Activated CD8-positive, alpha-beta memory T cell treated with anti-CD3 and anti-CD28 coated beads for 36 hours (primary cell): ENCODE data around the gene EID3. TPM values are rescaled to one million over a fixed set of nuclear protein-coding genes. Genes with fewer than 3 reads are reported as not detected.
"Not testable (repeated sequence)": the region's sequence is repeated elsewhere in the genome, so short reads cannot be mapped to it uniquely, and the experiment has no call there.

ENCODE experiments used
- CTCF ChIA-PET: fragments of 350-600 bp; sonication (Branson Sonifier 250); formaldehyde crosslinking; loops from one replicate; lab custom pipeline; 2021; ENCODE audit warnings: antibody characterized with exemption; lab: Charles Lee
- POLR2A ChIA-PET: fragments of 350-600 bp; sonication (Branson Sonifier 250); formaldehyde crosslinking; loops from one replicate; lab custom pipeline; 2021; ENCODE audit warnings: antibody characterized with exemption; lab: Charles Lee
- total RNA-seq, 2 experiments: library from RNA; stranded (reverse); gene quantifications; one replicate each; pipeline ENCODE4 v1.2.3, GENCODE V29; 2021

Gene EID3
- total RNA-seq, 2 experiments from 2014 or later = 6.2 to 6.3 TPM

DNA sequence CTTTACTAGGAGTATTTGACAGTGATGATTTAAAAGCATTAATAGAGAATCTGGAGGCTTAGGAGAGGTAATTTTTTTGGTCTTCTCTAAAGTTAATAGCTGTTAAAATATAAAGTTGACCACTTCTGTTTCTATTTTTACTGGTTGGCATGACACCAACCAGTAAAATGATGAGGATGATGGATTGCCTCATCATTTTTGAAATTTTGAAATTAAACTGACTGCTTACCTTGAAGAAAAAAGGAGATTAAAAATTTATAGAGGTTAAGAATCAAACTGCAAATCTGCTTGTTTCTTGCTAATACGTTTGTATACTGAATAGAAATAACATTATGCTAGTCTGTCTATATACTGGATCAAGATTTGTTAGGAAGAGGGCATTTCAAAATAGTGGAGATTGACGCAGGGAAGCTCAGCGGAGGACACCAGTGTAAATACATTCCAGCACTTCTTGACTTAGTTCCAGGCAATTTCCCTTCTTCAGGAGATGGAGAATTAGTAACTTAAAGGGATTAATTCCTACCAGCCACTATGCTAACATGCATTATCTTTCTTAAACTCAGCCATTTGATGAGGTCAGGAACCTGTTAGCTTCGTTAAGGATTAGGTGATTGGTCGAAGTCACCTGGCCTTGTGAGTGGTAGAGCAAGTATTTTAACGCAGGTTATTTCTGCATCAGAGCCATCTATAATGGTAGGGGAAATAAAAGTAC, 3.6 kb downstream of the EID3 start:
- POLR2A ChIA-PET = no interaction called here
- CTCF ChIA-PET = interaction anchor here (0.6 to 1.0 kb wide), 2 partner anchors 21 to 191 kb away, joined by 3 to 4 read pairs; no protein-coding TSS in a partner anchor

DNA sequence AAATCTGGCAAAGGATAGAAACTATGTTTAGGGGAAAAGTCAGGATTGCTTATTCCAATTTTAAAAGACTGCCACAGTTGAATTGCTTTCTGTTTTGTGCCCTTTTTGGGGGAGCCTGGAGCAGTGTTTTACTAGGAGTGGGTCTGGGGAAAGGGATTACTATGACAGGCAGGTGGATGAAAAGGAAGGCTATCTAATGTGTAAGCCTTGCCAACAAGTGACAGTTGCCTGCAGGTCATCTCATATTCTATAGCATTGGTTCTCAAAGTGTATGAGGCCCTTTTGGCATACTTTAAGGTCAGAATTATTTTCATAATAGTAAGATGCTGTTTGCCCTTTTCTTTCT, 4.1 kb downstream of the EID3 start:
- POLR2A ChIA-PET = no interaction called here
- CTCF ChIA-PET = interaction anchor here (1.0 kb wide), 1 partner anchor 21 kb away, joined by 3 read pairs; no protein-coding TSS in a partner anchor

DNA sequence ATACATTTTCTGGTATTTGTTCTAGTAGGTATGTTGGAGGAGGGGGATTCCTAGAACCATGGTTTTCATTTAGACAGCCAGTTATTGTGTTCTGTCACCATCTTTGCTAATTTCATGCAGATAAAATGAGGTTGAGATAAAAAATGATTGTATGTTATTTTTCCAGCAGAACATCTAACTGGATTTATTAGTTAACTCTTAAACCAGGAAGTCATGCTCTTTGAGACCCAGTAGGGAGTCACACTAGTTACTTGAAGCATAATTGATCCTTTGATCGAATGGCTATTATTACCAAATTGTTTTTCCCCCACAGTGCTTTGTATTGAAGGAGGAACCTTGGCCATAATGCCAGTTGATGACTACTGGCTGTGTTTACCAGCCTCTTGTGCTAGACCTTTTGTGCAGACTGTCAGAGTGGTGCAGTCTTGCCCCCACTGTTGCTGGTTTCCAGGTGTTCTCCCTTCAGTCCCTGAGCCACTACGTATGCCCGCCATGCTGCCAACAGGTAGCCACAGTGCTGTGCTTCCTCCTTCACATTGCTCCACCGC, 6.0 kb downstream of the EID3 start:
- ChIA-PET POLR2A (no interaction called here), CTCF (no interaction called here)

DNA sequence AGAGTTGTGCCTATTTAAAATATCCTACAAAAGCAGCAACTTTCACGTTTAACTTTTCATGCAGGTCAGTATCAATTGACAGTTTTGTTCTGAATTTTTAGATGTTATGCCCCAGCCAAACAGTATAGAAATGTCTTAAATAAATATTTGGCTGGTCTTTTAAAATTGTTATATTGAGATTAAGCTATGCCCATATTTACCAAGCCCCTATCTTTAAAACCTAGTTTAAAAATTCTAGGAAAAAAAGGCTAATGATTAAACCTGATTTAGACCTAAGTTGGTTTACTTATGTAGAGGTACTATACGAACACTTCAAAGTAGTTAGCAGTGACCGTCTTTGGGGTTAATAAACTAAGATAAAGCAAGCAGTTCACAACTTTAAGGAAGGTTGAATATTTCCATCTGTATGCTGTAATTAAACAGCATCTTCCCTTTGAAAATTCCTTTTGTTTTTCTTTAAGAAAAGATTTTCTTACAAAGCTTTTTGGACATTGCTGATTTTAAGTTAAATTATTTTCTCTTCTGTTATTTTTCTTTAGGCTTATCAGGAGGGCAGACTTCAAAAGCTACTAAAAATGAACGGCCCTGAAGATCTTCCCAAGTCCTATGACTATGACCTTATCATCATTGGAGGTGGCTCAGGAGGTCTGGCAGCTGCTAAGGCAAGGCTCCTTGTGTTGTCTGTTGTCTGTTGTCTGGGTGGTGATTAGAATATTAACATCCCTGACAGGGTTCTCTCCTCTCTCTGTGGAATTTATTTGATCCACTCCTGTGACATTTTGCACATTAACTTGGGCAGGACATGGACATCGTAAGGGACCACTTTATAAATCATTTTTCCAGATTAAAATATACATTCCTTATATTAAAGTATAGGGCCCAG, 7.5 kb downstream of the EID3 start:
- ChIA-PET POLR2A (no interaction called here), CTCF (no interaction called here)

DNA sequence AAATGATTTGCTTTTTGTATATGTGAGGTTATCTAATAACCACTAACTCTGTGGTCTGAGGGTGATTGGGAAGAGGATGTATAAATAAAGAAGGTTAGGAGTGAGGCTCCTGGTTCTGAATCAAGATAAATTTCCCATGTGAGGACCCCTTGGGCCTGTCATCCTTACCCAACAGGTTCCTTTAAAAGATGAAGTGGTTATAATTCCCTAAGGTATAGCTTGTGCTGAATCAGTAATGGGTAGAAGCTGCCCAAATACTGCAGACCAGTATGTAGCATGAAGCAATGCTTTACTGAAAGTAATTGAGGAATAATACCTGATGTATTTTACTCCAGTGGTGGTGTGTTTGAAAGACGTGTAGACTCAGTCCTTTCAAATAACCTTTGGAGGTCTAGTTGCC, 8.7 kb downstream of the EID3 start:
- POLR2A ChIA-PET = no interaction called here
- CTCF ChIA-PET = interaction anchor here (1.3 kb wide), 1 partner anchor 9 kb away, joined by 5 read pairs; the partner anchor contains the start of gene EID3

DNA sequence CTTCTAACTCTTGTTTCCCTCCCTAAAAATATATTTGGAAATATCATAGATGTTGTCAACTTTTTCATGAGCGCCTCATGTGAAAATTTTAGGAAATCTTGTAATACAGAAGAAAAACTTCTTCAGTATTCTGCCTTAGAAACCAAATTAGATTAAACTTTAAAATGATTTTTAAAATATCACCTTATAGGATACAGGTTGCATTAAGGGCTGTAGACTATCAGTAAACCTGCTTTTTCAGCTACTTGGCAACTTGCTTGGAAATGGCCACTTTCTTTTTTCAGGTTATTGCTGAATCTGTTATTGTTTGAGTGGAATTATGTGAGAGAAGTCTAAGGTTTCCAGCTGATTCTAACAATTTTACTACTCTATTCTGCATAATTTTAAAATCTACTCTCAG, 9.1 kb downstream of the EID3 start:
- ChIA-PET CTCF (interaction anchor here (1.3 kb wide), 1 partner anchor 9 kb away, joined by 5 read pairs; the partner anchor contains the start of gene EID3), POLR2A (interaction anchor here (0.7 kb wide), 1 partner anchor 9 kb away, joined by 3 read pairs; the partner anchor contains the start of gene EID3)

- ChIA-PET POLR2A (interaction anchor here (0.6 kb wide), 1 partner anchor 26 kb away, joined by 3 read pairs; no protein-coding TSS in a partner anchor), CTCF (interaction anchor here (0.5 to 1.3 kb wide), 4 partner anchors 10 to 433 kb away, joined by 3 to 5 read pairs (median 4); partner anchors contain the start of gene EID3)
Measured at GRCh38 chr12:104313568-104314241, 10.2 kb downstream of the EID3 start.

DNA sequence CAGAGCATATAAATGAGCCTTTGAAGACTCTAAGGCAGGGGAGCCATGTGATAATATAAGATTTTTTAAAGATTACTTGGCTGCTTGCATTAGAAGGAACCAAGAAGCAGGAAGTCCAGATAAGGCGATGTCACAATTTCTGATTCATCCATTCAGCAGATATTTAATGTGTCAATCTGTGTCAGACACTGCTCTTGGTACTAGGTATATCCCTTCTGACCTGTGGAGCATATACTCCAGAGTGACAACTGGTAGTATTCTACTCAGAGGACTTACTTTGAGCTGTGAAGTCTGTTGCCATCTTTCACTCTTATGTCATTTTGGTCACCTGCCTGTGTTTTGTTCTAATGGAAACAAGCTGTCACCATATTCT, 10.7 kb downstream of the EID3 start:
- CTCF ChIA-PET = interaction anchor here (0.7 to 0.9 kb wide), 2 partner anchors 45 to 434 kb away, joined by 3 to 4 read pairs; no protein-coding TSS in a partner anchor
- POLR2A ChIA-PET = no interaction called here

GRCh38 chr12:104315326-104316224, 12.0 kb downstream of the EID3 start:
- POLR2A ChIA-PET = interaction anchor here (0.6 kb wide), 1 partner anchor 58 kb away, joined by 5 read pairs; no protein-coding TSS in a partner anchor
- CTCF ChIA-PET = interaction anchor here (1.2 kb wide), 1 partner anchor 29 kb away, joined by 4 read pairs; no protein-coding TSS in a partner anchor

GRCh38 chr12:104316936-104317335, 13.4 kb downstream of the EID3 start:
- POLR2A ChIA-PET = no interaction called here

GRCh38 chr12:104317538-104318210, 14.1 kb downstream of the EID3 start:
- ChIA-PET CTCF (no interaction called here), POLR2A (no interaction called here)

More at GRCh38 chr12:104316936-104317335, 13.4 kb downstream of the EID3 start:
- CTCF ChIA-PET = no interaction called here

DNA sequence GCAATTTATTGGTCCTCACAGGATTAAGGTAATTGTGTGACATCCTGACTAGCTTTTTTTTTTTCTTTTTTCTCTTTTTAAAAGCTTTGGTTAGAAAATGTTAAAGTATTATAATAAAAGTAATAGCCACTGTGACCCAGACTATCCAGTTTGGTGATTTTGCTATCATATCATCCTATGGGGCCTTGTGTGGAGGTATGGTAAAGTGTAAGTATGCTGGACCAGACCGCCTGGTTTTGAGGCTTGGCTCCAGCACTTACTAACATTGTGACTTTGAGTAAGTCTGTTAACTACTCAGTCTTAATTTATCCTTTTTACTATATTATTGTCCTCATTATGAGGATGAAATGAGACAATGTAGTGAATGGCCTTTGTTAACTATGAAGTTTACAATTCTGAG, 15.5 kb downstream of the EID3 start:
- CTCF ChIA-PET = no interaction called here
- POLR2A ChIA-PET = no interaction called here

- CTCF ChIA-PET = no interaction called here
- POLR2A ChIA-PET = no interaction called here
Measured at GRCh38 chr12:104319918-104320626, 16.5 kb downstream of the EID3 start.

DNA sequence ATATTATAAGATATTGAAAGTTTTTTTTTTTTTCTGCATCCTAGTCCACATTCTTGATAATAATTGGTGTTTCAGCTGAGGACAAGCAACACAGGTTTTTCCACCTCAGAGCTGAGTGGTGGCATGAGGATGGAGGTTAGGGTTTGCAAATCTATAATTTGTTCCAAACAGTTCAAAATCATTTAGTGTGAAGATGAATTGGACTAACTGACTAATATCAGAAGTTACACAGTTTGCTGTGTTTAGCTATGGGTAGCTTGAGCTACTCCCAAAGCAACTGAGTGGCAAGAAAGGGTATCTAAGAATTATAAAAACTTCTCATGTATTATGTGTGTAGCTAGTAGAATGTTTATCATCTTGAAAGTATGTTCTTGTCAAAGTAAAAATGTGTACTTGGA, 17.1 kb downstream of the EID3 start:
- POLR2A ChIA-PET = no interaction called here
- CTCF ChIA-PET = no interaction called here

DNA sequence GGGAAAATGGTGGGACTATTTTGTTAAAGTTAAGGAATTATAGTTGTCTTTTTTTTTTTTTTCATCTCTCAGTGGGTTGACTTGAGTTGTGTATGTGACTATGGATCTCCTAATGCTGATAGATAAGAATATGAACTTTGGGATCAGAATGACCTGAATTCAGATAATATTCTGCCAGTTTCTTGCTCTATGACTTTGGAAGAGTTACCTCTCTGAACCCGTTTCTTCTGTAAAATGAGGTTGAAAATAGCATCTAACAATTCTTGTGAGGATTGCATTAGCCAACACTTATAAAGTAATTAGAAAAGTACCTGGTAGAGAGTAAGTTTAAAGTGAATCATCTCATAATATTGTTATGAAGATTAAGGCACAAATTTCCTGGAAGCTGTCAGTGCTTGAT, 18.4 kb downstream of the EID3 start:
- ChIA-PET POLR2A (interaction anchor here (0.7 kb wide), 1 partner anchor 58 kb away, joined by 5 read pairs; no protein-coding TSS in a partner anchor), CTCF (no interaction called here)

- POLR2A ChIA-PET, CTCF ChIA-PET: not testable (repeated sequence)
Measured at GRCh38 chr12:104322533-104322932, 19.0 kb downstream of the EID3 start.

GRCh38 chr12:104323899-104324298, 20.4 kb downstream of the EID3 start:
- POLR2A ChIA-PET = no interaction called here
- CTCF ChIA-PET = interaction anchor here (0.7 kb wide), 1 partner anchor 237 kb away, joined by 3 read pairs; no protein-coding TSS in a partner anchor
